Measurements from ENCODE around the gene BORCS6. TPM values are rescaled to one million over a fixed set of nuclear protein-coding genes. Genes with fewer than 3 reads are reported as not detected.

BORCS6 gene
- total RNA-seq, 3 donors from 2014 or later (not counting 1 experiment from before 2014, with no cell fraction given), result 10.2 to 15.6 (median 11.6) TPM

DNA sequence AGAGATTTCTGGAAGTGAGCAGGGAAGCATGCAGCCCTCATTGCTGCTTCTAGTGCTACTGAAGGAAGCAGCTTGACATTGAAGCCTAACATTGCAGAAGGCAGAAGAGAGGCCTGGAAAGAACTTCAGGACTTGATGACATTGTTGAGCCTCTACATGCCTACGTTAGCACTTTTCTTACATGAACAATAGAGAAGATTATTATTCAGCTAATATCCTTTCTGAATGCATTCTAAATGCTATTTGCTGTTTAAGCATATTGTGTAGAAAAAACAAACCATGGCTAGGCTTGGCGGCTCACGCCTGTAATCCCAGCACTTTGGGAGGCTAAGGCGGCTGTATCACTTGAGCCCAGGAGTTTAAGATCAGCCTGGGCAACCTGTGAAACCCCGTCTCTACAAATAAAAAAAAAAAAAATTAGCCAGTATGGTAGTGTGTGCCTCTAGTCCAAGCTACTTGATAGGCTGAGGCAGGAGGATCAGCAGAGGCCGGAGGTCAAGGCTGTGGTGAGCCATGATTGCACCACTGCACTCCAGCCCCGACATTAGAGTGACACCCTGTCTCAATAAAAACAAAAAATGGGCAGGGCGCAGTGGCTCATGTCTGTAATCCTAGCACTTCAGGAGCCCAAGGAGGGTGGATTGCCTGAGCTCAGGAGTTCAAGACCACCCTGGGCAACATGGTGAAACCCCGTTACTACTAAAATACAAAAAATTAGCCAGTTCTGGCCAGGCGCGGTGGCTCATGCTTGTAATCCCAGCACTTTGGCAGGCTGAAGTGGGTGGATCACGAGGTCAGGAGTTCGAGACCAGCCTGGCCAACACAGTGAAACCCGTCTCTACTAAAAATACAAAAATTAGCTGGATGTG is 22.6 kb upstream of the BORCS6 start:
- no peak overlapping the region for H3K27ac ChIP-seq (ENCODE audit: low read length)
- H3K4me3 ChIP-seq (ENCODE audit: low read length), result no peak overlapping the region
- H3K27ac Mint-ChIP-seq, result no peak overlapping the region
- ATAC-seq (no peak), DNase-seq (no peak)
- no peaks in the 10 kb centered on the region for H3K9me3 ChIP-seq (ENCODE audit: control insufficient read depth, insufficient read depth, low read length)
- no peak overlapping the region for H3K4me3 Mint-ChIP-seq
- no peaks in the 10 kb centered on the region for H3K36me3 ChIP-seq (ENCODE audit: control insufficient read depth, insufficient read depth, low read length)
- peaks cover 16% of the 10 kb centered on the region for H3K4me1 ChIP-seq (ENCODE audit: control insufficient read depth, insufficient read depth, low read length)
- WGBS (ENCODE audit: insufficient coverage), result 94% methylated on average over 13 of the region's 14 CpGs
- H3K36me3 Mint-ChIP-seq, result no peaks in the 10 kb centered on the region
- peaks cover 20 to 24% of the 10 kb centered on the region in 2 donors for H3K4me1 Mint-ChIP-seq
- intact Hi-C loops (cut with micrococcal nuclease), result loop anchor here (5.0 kb wide), 1 partner anchor 35 kb away; the partner anchor contains the start of genes CTC1 and PFAS
- no peaks in the 10 kb centered on the region for H3K27me3 ChIP-seq (ENCODE audit: control insufficient read depth, insufficient read depth, low read length)
- TF ChIP-seq, protein P1, sequence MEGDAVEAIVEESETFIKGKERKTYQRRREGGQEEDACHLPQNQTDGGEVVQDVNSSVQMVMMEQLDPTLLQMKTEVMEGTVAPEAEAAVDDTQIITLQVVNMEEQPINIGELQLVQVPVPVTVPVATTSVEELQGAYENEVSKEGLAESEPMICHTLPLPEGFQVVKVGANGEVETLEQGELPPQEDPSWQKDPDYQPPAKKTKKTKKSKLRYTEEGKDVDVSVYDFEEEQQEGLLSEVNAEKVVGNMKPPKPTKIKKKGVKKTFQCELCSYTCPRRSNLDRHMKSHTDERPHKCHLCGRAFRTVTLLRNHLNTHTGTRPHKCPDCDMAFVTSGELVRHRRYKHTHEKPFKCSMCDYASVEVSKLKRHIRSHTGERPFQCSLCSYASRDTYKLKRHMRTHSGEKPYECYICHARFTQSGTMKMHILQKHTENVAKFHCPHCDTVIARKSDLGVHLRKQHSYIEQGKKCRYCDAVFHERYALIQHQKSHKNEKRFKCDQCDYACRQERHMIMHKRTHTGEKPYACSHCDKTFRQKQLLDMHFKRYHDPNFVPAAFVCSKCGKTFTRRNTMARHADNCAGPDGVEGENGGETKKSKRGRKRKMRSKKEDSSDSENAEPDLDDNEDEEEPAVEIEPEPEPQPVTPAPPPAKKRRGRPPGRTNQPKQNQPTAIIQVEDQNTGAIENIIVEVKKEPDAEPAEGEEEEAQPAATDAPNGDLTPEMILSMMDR (IDR thresholded peaks at IDR 0.05), result no peak
- no peaks in the 10 kb centered on the region for H3K9me3 Mint-ChIP-seq
- no peaks in the 10 kb centered on the region for H3K27me3 Mint-ChIP-seq (ENCODE audit: low read depth in 2 of 2)

DNA sequence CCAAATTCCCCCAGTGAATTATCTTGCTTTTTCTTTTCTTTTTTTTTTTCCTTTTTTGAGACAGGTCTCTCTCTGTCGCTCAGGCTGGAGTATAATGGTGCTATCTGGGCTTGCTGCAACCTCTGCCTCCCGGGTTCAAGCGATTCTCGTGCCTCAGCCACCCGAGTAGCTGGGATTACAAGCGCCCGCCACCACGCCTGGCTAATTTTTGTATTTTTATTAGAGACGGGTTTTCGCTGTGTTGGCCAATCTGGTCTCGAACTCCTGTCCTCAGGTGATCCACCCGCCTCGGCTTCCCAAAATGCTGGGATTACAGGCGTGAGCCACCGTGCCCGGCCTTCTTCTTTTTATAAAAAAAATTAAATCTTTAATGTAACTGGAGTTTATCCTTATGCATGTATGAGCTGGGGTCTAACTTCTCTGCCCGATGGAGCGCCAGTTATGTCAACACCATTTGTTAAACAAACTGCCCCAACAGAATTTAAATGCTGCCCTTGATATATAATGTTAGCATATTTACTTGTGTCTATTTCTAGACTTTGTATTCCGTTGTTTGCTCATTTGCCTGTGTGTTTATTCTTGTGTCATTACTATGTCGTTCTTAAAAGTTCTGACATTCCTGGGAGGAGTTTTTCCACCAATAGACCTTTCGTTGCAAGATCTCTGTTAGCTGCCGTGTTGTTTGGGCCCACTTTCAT is 20.9 kb upstream of the BORCS6 start:
- peaks cover 16% of the 10 kb centered on the region for H3K4me1 ChIP-seq (ENCODE audit: control insufficient read depth, insufficient read depth, low read length)
- ATAC-seq (peak in 1 of 3 donors; percentile 23), DNase-seq (no peak)
- peak overlapping the region; percentile 85 to 86 for H3K27ac Mint-ChIP-seq
- H3K27me3 Mint-ChIP-seq (ENCODE audit: low read depth in 2 of 2), result no peaks in the 10 kb centered on the region
- 21% methylated on average over 17 of the region's 22 CpGs for WGBS (ENCODE audit: insufficient coverage)
- no peaks in the 10 kb centered on the region for H3K36me3 ChIP-seq (ENCODE audit: control insufficient read depth, insufficient read depth, low read length)
- no peaks in the 10 kb centered on the region for H3K9me3 Mint-ChIP-seq
- TF ChIP-seq, protein P1 (IDR thresholded peaks at IDR 0.05), result no peak
- H3K4me3 Mint-ChIP-seq, result peak overlapping the region; percentile 98
- H3K36me3 Mint-ChIP-seq, result no peaks in the 10 kb centered on the region
- peak overlapping the region; percentile 63 for H3K4me3 ChIP-seq (ENCODE audit: low read length)
- no peaks in the 10 kb centered on the region for H3K9me3 ChIP-seq (ENCODE audit: control insufficient read depth, insufficient read depth, low read length)
- intact Hi-C loops (cut with micrococcal nuclease), result loop anchor here (5.0 kb wide), 1 partner anchor 36 kb away; the partner anchor contains the start of genes CTC1 and PFAS
- H3K27ac ChIP-seq (ENCODE audit: low read length), result peak overlapping the region; percentile 56
- no peaks in the 10 kb centered on the region for H3K27me3 ChIP-seq (ENCODE audit: control insufficient read depth, insufficient read depth, low read length)
- H3K4me1 Mint-ChIP-seq, result peaks cover 20 to 24% of the 10 kb centered on the region in 2 donors

DNA sequence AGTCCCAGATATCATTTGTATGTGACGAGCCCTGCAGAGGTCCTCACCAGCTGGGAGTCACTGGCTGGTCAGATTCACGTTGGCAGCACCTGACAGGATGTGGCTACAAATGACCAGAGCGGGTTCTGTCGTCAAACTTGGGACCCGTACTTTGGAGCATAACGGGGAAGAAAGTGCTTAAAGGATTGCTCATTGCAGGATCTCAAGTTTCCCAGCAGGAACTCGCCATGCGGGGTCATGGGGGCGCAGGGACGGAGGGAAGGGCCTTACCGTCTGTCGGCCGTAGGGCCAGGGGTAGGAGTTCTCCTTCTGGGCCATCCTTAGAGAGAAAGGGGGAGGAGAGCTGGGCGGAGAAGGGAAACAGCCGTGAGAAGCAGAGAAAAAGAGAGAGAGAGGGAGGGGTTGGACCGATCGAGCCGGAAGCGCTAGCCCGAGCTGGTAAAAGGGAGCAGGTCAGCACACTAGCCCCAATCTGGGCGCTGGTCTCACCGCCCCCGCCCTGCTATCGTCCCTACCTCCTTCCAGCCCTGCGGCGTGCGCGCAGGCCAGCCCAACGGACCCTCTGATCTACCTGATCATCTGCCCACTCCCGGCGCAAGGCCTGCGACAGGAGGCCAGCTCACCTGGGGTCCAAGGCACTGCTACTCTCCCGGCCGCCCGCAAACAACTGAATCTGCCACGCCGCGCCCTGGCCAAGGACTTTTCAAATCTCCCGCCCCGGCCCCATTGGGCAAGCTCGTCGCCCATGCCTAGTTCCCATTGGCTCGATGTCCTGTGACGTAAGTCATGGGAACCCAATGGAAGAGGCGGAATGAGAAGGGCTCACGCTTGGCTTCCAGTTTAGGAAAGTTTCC is 20.2 kb upstream of the BORCS6 start, which contains the start of gene AURKB:
AURKB (minus strand) TSS at position 669 of the 854 bp plus-strand sequence; CDS start at position 318, 351 bp downstream.
- TF ChIP-seq, protein P1 (IDR thresholded peaks at IDR 0.05), result no peak
- no peaks in the 10 kb centered on the region for H3K36me3 ChIP-seq (ENCODE audit: control insufficient read depth, insufficient read depth, low read length)
- H3K27me3 ChIP-seq (ENCODE audit: control insufficient read depth, insufficient read depth, low read length), result no peaks in the 10 kb centered on the region
- H3K9me3 Mint-ChIP-seq, result no peaks in the 10 kb centered on the region
- H3K9me3 ChIP-seq (ENCODE audit: control insufficient read depth, insufficient read depth, low read length), result no peaks in the 10 kb centered on the region
- H3K36me3 Mint-ChIP-seq, result no peaks in the 10 kb centered on the region
- H3K4me3 Mint-ChIP-seq, result peak within 1 kb of the TSS; percentile 98
- peak within 1 kb of the TSS; percentile 85 to 86 for H3K27ac Mint-ChIP-seq
- H3K27me3 Mint-ChIP-seq (ENCODE audit: low read depth in 2 of 2), result no peaks in the 10 kb centered on the region
- peaks cover 16% of the 10 kb centered on the region for H3K4me1 ChIP-seq (ENCODE audit: control insufficient read depth, insufficient read depth, low read length)
- peak; percentile 97 to 100 (median 99) for ATAC-seq
- H3K27ac ChIP-seq (ENCODE audit: low read length), result peak within 1 kb of the TSS; percentile 56
- H3K4me3 ChIP-seq (ENCODE audit: low read length), result peak within 1 kb of the TSS; percentile 63
- intact Hi-C loops (cut with micrococcal nuclease), result loop anchor here (5.0 kb wide), 1 partner anchor 37 kb away; the partner anchor contains the start of genes CTC1 and PFAS
- peak; percentile 91 to 97 for DNase-seq
- peaks cover 20 to 24% of the 10 kb centered on the region in 2 donors for H3K4me1 Mint-ChIP-seq
- under 1% methylated on average over 46 of the region's 46 CpGs for WGBS (ENCODE audit: insufficient coverage)

All from natural killer cell (primary cell).